ENCODE measurements around the gene RAF1. TPM values are rescaled to one million over a fixed set of nuclear protein-coding genes. Genes with fewer than 3 reads are reported as not detected.

The RAF1 gene
- total and polyA plus RNA-seq, 2 experiments from 2014 or later = 39.5 to 123 TPM

GRCh38 chr3:12671120-12671450, 7.2 kb upstream of the RAF1 start:
- no peak for TF ChIP-seq EZH2phosphoT487 (IDR thresholded peaks at IDR 0.05; ENCODE audit: unreplicated experiment)
- TF ChIP-seq ZNF462 (CRISPR knock-in tag; IDR thresholded peaks at IDR 0.05) = no peak
- no peak for TF ChIP-seq POLR2AphosphoS5 (IDR thresholded peaks at IDR 0.05; ENCODE audit: low read depth)
- no peak for TF ChIP-seq JUNB (IDR thresholded peaks at IDR 0.05; ENCODE audit: unreplicated experiment)
- DNase-seq (ENCODE audit: low spot score) (no peak), ATAC-seq (peak; percentile 47)
- Mint-ChIP-seq H3K9me3 (no peaks in the 10 kb centered on the region), H3K4me3 (no peak overlapping the region), H3K4me1 (peaks cover 42% of the 10 kb centered on the region), H3K36me3 (ENCODE audit: low read depth) (no peaks in the 10 kb centered on the region), H3K27me3 (ENCODE audit: insufficient read depth, low read depth, poor library complexity) (peaks cover 17% of the 10 kb centered on the region), H3K27ac (no peak overlapping the region)
- no peaks in the 10 kb centered on the region for H3K27me3 ChIP-seq (ENCODE audit: insufficient read depth)
- no peaks in the 10 kb centered on the region; the same call in 1 of the 2 replicates for H3K9me2 ChIP-seq (ENCODE audit: insufficient read depth)
- H3K4me2 ChIP-seq = no peak overlapping the region; the same call in 1 of the 2 replicates
- peak overlapping the region; percentile 83 for H2AFZ ChIP-seq
- H3K36me3 ChIP-seq (ENCODE audit: insufficient read depth) = no peaks in the 10 kb centered on the region
- H3K79me2 ChIP-seq (replicated peaks; ENCODE audit: insufficient read depth) = no peaks in the 10 kb centered on the region
- H3F3A ChIP-seq (replicated peaks; ENCODE audit: low read depth) = no peaks in the 10 kb centered on the region
- no peaks in the 10 kb centered on the region for H4K20me1 ChIP-seq (replicated peaks; ENCODE audit: insufficient read depth)
- H3K4me1 ChIP-seq (ENCODE audit: insufficient read depth) = peaks cover 14% of the 10 kb centered on the region
- no peak overlapping the region for H3K27ac ChIP-seq (ENCODE audit: low read depth)
- no peak overlapping the region for H3K4me3 ChIP-seq

GRCh38 chr3:12670365-12671119, 6.6 kb upstream of the RAF1 start:
- no peak overlapping the region; the same call in 1 of the 2 replicates for H3K27ac Mint-ChIP-seq
- H3K9me2 ChIP-seq (ENCODE audit: insufficient read depth) = no peaks in the 10 kb centered on the region; the same call in 1 of the 2 replicates
- no peaks in the 10 kb centered on the region for H4K20me1 ChIP-seq (replicated peaks; ENCODE audit: insufficient read depth)
- no peaks in the 10 kb centered on the region for H3K27me3 ChIP-seq (ENCODE audit: insufficient read depth)
- H3K27ac ChIP-seq (ENCODE audit: low read depth) = no peak overlapping the region
- no peaks in the 10 kb centered on the region for H3F3A ChIP-seq (replicated peaks; ENCODE audit: low read depth)
- H3K4me1 ChIP-seq (ENCODE audit: insufficient read depth) = peaks cover 14% of the 10 kb centered on the region
- peaks cover 40% of the 10 kb centered on the region for H3K4me1 Mint-ChIP-seq
- no peaks in the 10 kb centered on the region for H3K36me3 ChIP-seq (ENCODE audit: insufficient read depth)
- ATAC-seq (peak; percentile 18), DNase-seq (ENCODE audit: low spot score) (no peak)
- H3K79me2 ChIP-seq (replicated peaks; ENCODE audit: insufficient read depth) = no peaks in the 10 kb centered on the region
- peak overlapping the region; percentile 83 for H2AFZ ChIP-seq
- peaks cover 15% of the 10 kb centered on the region for H3K27me3 Mint-ChIP-seq (ENCODE audit: insufficient read depth, low read depth, poor library complexity)
- H3K4me2 ChIP-seq = no peak overlapping the region
- no peak overlapping the region for H3K4me3 ChIP-seq
- TF ChIP-seq ETS1 (IDR thresholded peaks at IDR 0.05) (no peak), CTCF (conservative IDR thresholded peaks at IDR 0.05; ENCODE audit: low read depth in 2 of 2) (0 out of 4 replicates have a peak, but pooled peaks of 1 of the 2 experiments have one; percentile 7)
- peak overlapping the region; percentile 28; the same call in 1 of the 3 replicates for H3K4me3 Mint-ChIP-seq
- no peaks in the 10 kb centered on the region for H3K36me3 Mint-ChIP-seq (ENCODE audit: low read depth)
- H3K9me3 Mint-ChIP-seq = no peaks in the 10 kb centered on the region
